K562 (cell line): ENCODE measurements around the gene ZNF549.

Experiments used
- PCBP2 ChIP-seq: fragments of 200-400 bp; formaldehyde crosslinking; IDR thresholded peaks from 2 replicates; pipeline ENCODE4 v1.6.1; 2018; ENCODE audit warnings: low read length, low read depth, mild to moderate bottlenecking, moderate library complexity; ENCODE audit not compliant: poor library complexity, severe bottlenecking
- RBM39 ChIP-seq: fragments of 200-400 bp; formaldehyde crosslinking; optimal IDR thresholded peaks from 2 replicates; pipeline ENCODE3; 2018; ENCODE audit warnings: low read depth, low read length

- TF ChIP-seq RBM39 (no peak), PCBP2 (no peak)
Observed at GRCh38 chr19:57583104-57583520, 56.0 kb downstream of the ZNF549 start.
